HCT116 (cell line): Measurements from ENCODE around the gene F10.
"Not testable (repeated sequence)": the region's sequence is repeated elsewhere in the genome, so short reads cannot be mapped to it uniquely, and the experiment has no call there.

Experiments used
- ELF1 ChIP-seq: IDR thresholded peaks from 2 replicates; pipeline ENCODE4 v1.6.1; 2012; ENCODE audit warnings: low read depth, borderline replicate concordance
- EZH2 ChIP-seq: fragments of 200-600 bp; sonication (generic); IDR thresholded peaks from 2 replicates; pipeline ENCODE4 v1.6.1; 2017; ENCODE audit warnings: antibody characterized with exemption, mixed run types

DNA sequence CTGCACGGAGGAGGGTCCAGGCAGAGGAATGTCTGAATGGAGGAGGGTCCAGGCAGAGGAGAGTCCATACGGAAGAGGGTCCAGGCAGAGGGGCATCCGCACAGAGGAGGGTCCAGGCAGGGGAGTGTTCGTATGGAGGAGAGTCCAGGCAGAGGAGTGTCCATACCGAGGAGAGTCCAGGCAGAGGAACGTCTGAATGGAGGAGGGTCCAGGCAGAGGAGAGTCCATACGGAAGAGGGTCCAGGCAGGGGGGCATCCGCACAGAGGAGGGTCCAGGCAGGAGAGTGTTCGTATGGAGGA lies 42.9 kb upstream of the F10 start:
- TF ChIP-seq ELF1, EZH2: not testable (repeated sequence)
